GM23248 (cell line): ENCODE measurements around the gene ATAD3A. TPM values are rescaled to one million over a fixed set of nuclear protein-coding genes. Genes with fewer than 3 reads are reported as not detected.
"Not testable (repeated sequence)": the region's sequence is repeated elsewhere in the genome, so short reads cannot be mapped to it uniquely, and the experiment has no call there.

Experiments used
- DNase-seq: peaks from one replicate; pipeline ENCODE4 v3.0.0-alpha.2; 2015
- H2AFZ ChIP-seq: fragments of 200-600 bp; sonication (generic); 2 replicates; pipeline ENCODE4 v1.6.1; 2016; ENCODE audit warnings: antibody characterized with exemption
- H3F3A ChIP-seq: fragments of 200-600 bp; sonication (generic); 2 replicates; pipeline ENCODE4 v1.6.1; 2016; ENCODE audit warnings: mild to moderate bottlenecking, antibody characterized with exemption, mixed run types; ENCODE audit not compliant: insufficient read depth
- H3K27ac ChIP-seq: fragments of 200-600 bp; sonication (generic); 2 replicates; pipeline ENCODE4 v1.5.1; 2016; ENCODE audit warnings: mild to moderate bottlenecking
- H3K27me3 ChIP-seq: fragments of 200-600 bp; sonication (generic); replicated peaks from 2 replicates; pipeline ENCODE4 v1.6.1; 2016; ENCODE audit warnings: mild to moderate bottlenecking; ENCODE audit not compliant: insufficient read depth
- H3K36me3 ChIP-seq: fragments of 200-600 bp; sonication (generic); 2 replicates; pipeline ENCODE4 v1.6.1; 2016; ENCODE audit warnings: low read depth, mild to moderate bottlenecking
- H3K4me1 ChIP-seq: fragments of 200-600 bp; sonication (generic); 2 replicates; pipeline ENCODE4 v1.6.1; 2016; ENCODE audit warnings: mild to moderate bottlenecking; ENCODE audit not compliant: insufficient read depth
- H3K4me2 ChIP-seq: fragments of 200-600 bp; sonication (generic); one replicate; pipeline ENCODE4 v1.6.1; 2016; ENCODE audit warnings: mild to moderate bottlenecking; ENCODE audit not compliant: unreplicated experiment
- H3K4me3 ChIP-seq: fragments of 200-600 bp; sonication (generic); 2 replicates; pipeline ENCODE4 v1.5.1; 2016; ENCODE audit warnings: mild to moderate bottlenecking
- H3K79me2 ChIP-seq: fragments of 200-600 bp; sonication (generic); 2 replicates; pipeline ENCODE4 v1.6.1; 2016; ENCODE audit warnings: mild to moderate bottlenecking; ENCODE audit not compliant: insufficient read depth
- H3K9ac ChIP-seq: fragments of 200-600 bp; sonication (generic); 2 replicates; pipeline ENCODE4 v1.6.1; 2016; ENCODE audit warnings: mild to moderate bottlenecking
- H3K9me2 ChIP-seq: fragments of 200-600 bp; sonication (generic); 2 replicates; pipeline ENCODE4 v1.6.1; 2016; ENCODE audit warnings: mixed run types, mild to moderate bottlenecking, moderate library complexity; ENCODE audit not compliant: insufficient read depth
- H3K9me3 ChIP-seq: fragments of 200-600 bp; sonication (generic); one replicate; pipeline ENCODE4 v1.6.1; 2017; ENCODE audit warnings: low read depth
- H4K20me1 ChIP-seq: fragments of 200-600 bp; sonication (generic); 2 replicates; pipeline ENCODE4 v1.6.0; 2016; ENCODE audit not compliant: insufficient read depth
- EZH2 ChIP-seq: fragments of 200-600 bp; sonication (generic); IDR thresholded peaks from 2 replicates; pipeline ENCODE4 v1.6.1; 2018; ENCODE audit warnings: antibody characterized with exemption, mild to moderate bottlenecking; ENCODE audit not compliant: insufficient read depth, poor library complexity, severe bottlenecking
- EZH2phosphoT487 ChIP-seq: fragments of 200-600 bp; sonication (generic); IDR thresholded peaks from 2 replicates; pipeline ENCODE4 v1.6.1; 2018; ENCODE audit warnings: antibody characterized with exemption, moderate library complexity, mild to moderate bottlenecking, low read depth; ENCODE audit not compliant: insufficient read depth
- WGBS, 2 experiments: methylation state at CpG; one replicate each; pipeline ENCODE4 v1.1.6; 2015 to 2017; ENCODE audit warnings: low lambda C conversion rate in 2 of 2, low coverage in 1 of 2; ENCODE audit errors: missing lambda C conversion rate in 2 of 2; 5-methylcytosine and 5-hydroxymethylcytosine counted together
- in situ Hi-C: fragments of 300-500 bp; cut with MboI; formaldehyde crosslinking; loops from 2 replicates; pipeline ENCODE4 v1.15.0; 2020
- polyA plus RNA-seq: library from polyadenylated mRNA; unstranded; fragments of >200 nt; fragmentation: Nextera tagmentation; extraction: Ambion mirVana; gene quantifications from 2 replicates; pipeline ENCODE4 v1.2.1, GENCODE V29; 2016
- total RNA-seq: library from RNA; depleted of rRNA; stranded (reverse); fragments of >200 nt; shearing (Covaris generic); gene quantifications from 2 replicates; pipeline ENCODE4 v1.2.3, GENCODE V29; 2014

Gene ATAD3A
- total and polyA plus RNA-seq, 2 experiments from 2014 or later: 42.8 to 45.8 TPM

GRCh38 chr1:1489861-1490260, 22.1 kb upstream of the ATAD3A start:
- H3K36me3 ChIP-seq: peaks cover 40% of the 10 kb centered on the region

GRCh38 chr1:1490633-1491230, 21.2 kb upstream of the ATAD3A start:
- in situ Hi-C loops: no loop called here

More at GRCh38 chr1:1489861-1490260, 22.1 kb upstream of the ATAD3A start:
- Histone ChIP-seq H3K4me1 (no peaks in the 10 kb centered on the region), H3K4me3 (no peak overlapping the region), H3K9ac (no peak overlapping the region), H3K4me2 (no peak overlapping the region), H3F3A (no peaks in the 10 kb centered on the region), H3K9me2 (no peaks in the 10 kb centered on the region), H3K27me3 (no peaks in the 10 kb centered on the region), H3K27ac (no peak overlapping the region), H3K9me3 (no peaks in the 10 kb centered on the region), H3K79me2 (peaks cover 21% of the 10 kb centered on the region; the same call in 1 of the 2 replicates), H4K20me1 (no peaks in the 10 kb centered on the region), H2AFZ (no peak overlapping the region)
- 94 to 96% methylated on average over 15 to 19 of the region's 19 CpGs for WGBS, 2 experiments
- no peak for TF ChIP-seq EZH2phosphoT487
- in situ Hi-C loops: no loop called here
- no peak for DNase-seq

GRCh38 chr1:1491601-1492000, 20.4 kb upstream of the ATAD3A start:
- peaks cover 40% of the 10 kb centered on the region for H3K36me3 ChIP-seq
- 99 to 100% methylated on average over 10 of the region's 10 CpGs for WGBS, 2 experiments

More at GRCh38 chr1:1490633-1491230, 21.2 kb upstream of the ATAD3A start:
- Histone ChIP-seq H2AFZ (no peak overlapping the region), H4K20me1 (no peaks in the 10 kb centered on the region), H3K36me3 (peaks cover 40% of the 10 kb centered on the region), H3K9me3 (no peaks in the 10 kb centered on the region), H3K4me2 (no peak overlapping the region), H3K9me2 (no peaks in the 10 kb centered on the region), H3F3A (no peaks in the 10 kb centered on the region), H3K4me3 (no peak overlapping the region), H3K9ac (no peak overlapping the region), H3K79me2 (peaks cover 21% of the 10 kb centered on the region; the same call in 1 of the 2 replicates), H3K27ac (no peak overlapping the region), H3K4me1 (no peaks in the 10 kb centered on the region), H3K27me3 (no peaks in the 10 kb centered on the region)
- DNase-seq: no peak
- 96 to 100% methylated on average over 18 to 19 of the region's 25 CpGs for WGBS, 2 experiments
- TF ChIP-seq EZH2 (no peak), EZH2phosphoT487 (no peak)

GRCh38 chr1:1494311-1494710, 17.7 kb upstream of the ATAD3A start:
- H3K36me3 ChIP-seq: peaks cover 31% of the 10 kb centered on the region
- H3K27ac ChIP-seq, DNase-seq, H3K27me3 ChIP-seq, in situ Hi-C loops, H3K4me1 ChIP-seq, H2AFZ ChIP-seq, H3F3A ChIP-seq, H3K9ac ChIP-seq, H3K4me3 ChIP-seq, H3K4me2 ChIP-seq, H3K9me2 ChIP-seq, H3K9me3 ChIP-seq, H4K20me1 ChIP-seq: not testable (repeated sequence)
- peaks cover 11% of the 10 kb centered on the region; the same call in 1 of the 2 replicates for H3K79me2 ChIP-seq
- whole genome bisulfite sequencing, 2 experiments: 96 to 98% methylated on average over 20 to 22 of the region's 22 CpGs

More at GRCh38 chr1:1491601-1492000, 20.4 kb upstream of the ATAD3A start:
- TF ChIP-seq EZH2phosphoT487 (no peak), EZH2 (no peak)
- Histone ChIP-seq H4K20me1 (no peaks in the 10 kb centered on the region), H3K9me2 (no peaks in the 10 kb centered on the region), H3K9me3 (no peaks in the 10 kb centered on the region), H3K4me3 (no peak overlapping the region), H3K27ac (no peak overlapping the region), H3K4me2 (no peak overlapping the region), H3F3A (no peaks in the 10 kb centered on the region), H2AFZ (no peak overlapping the region), H3K79me2 (peaks cover 21% of the 10 kb centered on the region; the same call in 1 of the 2 replicates), H3K9ac (no peak overlapping the region), H3K4me1 (no peaks in the 10 kb centered on the region), H3K27me3 (no peaks in the 10 kb centered on the region)
- in situ Hi-C loops: no loop called here
- DNase-seq: no peak

- H3K9ac ChIP-seq, H3F3A ChIP-seq, DNase-seq, H2AFZ ChIP-seq, H3K4me3 ChIP-seq, H4K20me1 ChIP-seq, H3K9me3 ChIP-seq, in situ Hi-C loops, H3K27me3 ChIP-seq, H3K9me2 ChIP-seq, H3K27ac ChIP-seq, H3K4me2 ChIP-seq, H3K4me1 ChIP-seq: not testable (repeated sequence)
- WGBS, 2 experiments: 93 to 95% methylated on average over 16 to 18 of the region's 18 CpGs
- Histone ChIP-seq H3K36me3 (peaks cover 31% of the 10 kb centered on the region), H3K79me2 (peaks cover 11% of the 10 kb centered on the region; the same call in 1 of the 2 replicates)
Measured at GRCh38 chr1:1495461-1495975, 16.4 kb upstream of the ATAD3A start.

GRCh38 chr1:1504777-1505365, 7.1 kb upstream of the ATAD3A start:
- 40 to 48% methylated on average over 16 of the region's 16 CpGs for WGBS, 2 experiments
- H3K9me2 ChIP-seq, H3K4me3 ChIP-seq, H3F3A ChIP-seq, H3K4me1 ChIP-seq, H3K27me3 ChIP-seq, H3K9me3 ChIP-seq, H4K20me1 ChIP-seq, in situ Hi-C loops, H3K79me2 ChIP-seq, H3K36me3 ChIP-seq: not testable (repeated sequence)
- H3K4me2 ChIP-seq: peak overlapping the region; percentile 25
- H3K9ac ChIP-seq: peak overlapping the region; percentile 67
- DNase-seq: peak; percentile 73
- H3K27ac ChIP-seq: peak overlapping the region; percentile 75
- H2AFZ ChIP-seq: peak overlapping the region; percentile 80

- H3K79me2 ChIP-seq, H3K36me3 ChIP-seq, H4K20me1 ChIP-seq, H3K9me2 ChIP-seq, H3K4me1 ChIP-seq, H3K27me3 ChIP-seq, in situ Hi-C loops, H3K9me3 ChIP-seq, H3K4me3 ChIP-seq, H3F3A ChIP-seq: not testable (repeated sequence)
- H3K27ac ChIP-seq: peak overlapping the region; percentile 75
- WGBS, 2 experiments: 21 to 27% methylated on average over 17 of the region's 22 CpGs
- H2AFZ ChIP-seq: peak overlapping the region; percentile 80
- DNase-seq: peak; percentile 52
- H3K4me2 ChIP-seq: peak overlapping the region; percentile 25
- peak overlapping the region; percentile 67 for H3K9ac ChIP-seq
Measured at GRCh38 chr1:1505366-1505798, 6.6 kb upstream of the ATAD3A start.
